Measurements from ENCODE around the gene LAMB4. TPM values are rescaled to one million over a fixed set of nuclear protein-coding genes. Genes with fewer than 3 reads are reported as not detected.

Gene LAMB4
- total RNA-seq, 2 experiments from 2014 or later, result not detected

- no peak overlapping the region for H2AFZ ChIP-seq (ENCODE audit: low read length)
- no peaks in the 10 kb centered on the region for H3K4me1 ChIP-seq (ENCODE audit: insufficient read depth, low read length, poor library complexity, severe bottlenecking)
- no peaks in the 10 kb centered on the region for H3K9me2 ChIP-seq (ENCODE audit: insufficient read depth, low read length)
- H3K27ac ChIP-seq (ENCODE audit: low read depth, low read length, poor library complexity, severe bottlenecking), result no peak overlapping the region
- intact Hi-C loops (cut with micrococcal nuclease; ENCODE audit: unreplicated experiment), result no loop called here
- H4K20me1 ChIP-seq (ENCODE audit: insufficient read depth, low read length), result no peaks in the 10 kb centered on the region
- CTCF ChIA-PET (ENCODE audit: unreplicated experiment), result no interaction called here
- TF ChIP-seq, protein P1, sequence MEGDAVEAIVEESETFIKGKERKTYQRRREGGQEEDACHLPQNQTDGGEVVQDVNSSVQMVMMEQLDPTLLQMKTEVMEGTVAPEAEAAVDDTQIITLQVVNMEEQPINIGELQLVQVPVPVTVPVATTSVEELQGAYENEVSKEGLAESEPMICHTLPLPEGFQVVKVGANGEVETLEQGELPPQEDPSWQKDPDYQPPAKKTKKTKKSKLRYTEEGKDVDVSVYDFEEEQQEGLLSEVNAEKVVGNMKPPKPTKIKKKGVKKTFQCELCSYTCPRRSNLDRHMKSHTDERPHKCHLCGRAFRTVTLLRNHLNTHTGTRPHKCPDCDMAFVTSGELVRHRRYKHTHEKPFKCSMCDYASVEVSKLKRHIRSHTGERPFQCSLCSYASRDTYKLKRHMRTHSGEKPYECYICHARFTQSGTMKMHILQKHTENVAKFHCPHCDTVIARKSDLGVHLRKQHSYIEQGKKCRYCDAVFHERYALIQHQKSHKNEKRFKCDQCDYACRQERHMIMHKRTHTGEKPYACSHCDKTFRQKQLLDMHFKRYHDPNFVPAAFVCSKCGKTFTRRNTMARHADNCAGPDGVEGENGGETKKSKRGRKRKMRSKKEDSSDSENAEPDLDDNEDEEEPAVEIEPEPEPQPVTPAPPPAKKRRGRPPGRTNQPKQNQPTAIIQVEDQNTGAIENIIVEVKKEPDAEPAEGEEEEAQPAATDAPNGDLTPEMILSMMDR (conservative IDR thresholded peaks at IDR 0.05; ENCODE audit: low read length), result no peak
- TF ChIP-seq EZH2phosphoT487 (IDR thresholded peaks at IDR 0.05; ENCODE audit: borderline replicate concordance, low read depth, low read length), result no peak
- BruUV-seq (replicated peaks), result no TSS peak
- H3K9me3 ChIP-seq (ENCODE audit: low read length), result no peaks in the 10 kb centered on the region
- H3K79me2 ChIP-seq (ENCODE audit: insufficient read depth, low read depth, low read length), result no peaks in the 10 kb centered on the region
- no peak overlapping the region for H3K4me2 ChIP-seq (ENCODE audit: low read length)
- no peak for DNase-seq (ENCODE audit: low spot score)
- POLR2A ChIA-PET, result interaction anchor here (0.7 kb wide), 1 partner anchor 73 kb away, joined by 3 read pairs; no protein-coding TSS in a partner anchor
- H3K4me3 ChIP-seq (ENCODE audit: low read depth, low read length, poor library complexity, severe bottlenecking), result no peak overlapping the region
- H3K36me3 ChIP-seq (ENCODE audit: insufficient read depth, low read length), result no peaks in the 10 kb centered on the region
Observed at GRCh38 chr7:107994421-107995030, 135.6 kb downstream of the LAMB4 start.

DNA sequence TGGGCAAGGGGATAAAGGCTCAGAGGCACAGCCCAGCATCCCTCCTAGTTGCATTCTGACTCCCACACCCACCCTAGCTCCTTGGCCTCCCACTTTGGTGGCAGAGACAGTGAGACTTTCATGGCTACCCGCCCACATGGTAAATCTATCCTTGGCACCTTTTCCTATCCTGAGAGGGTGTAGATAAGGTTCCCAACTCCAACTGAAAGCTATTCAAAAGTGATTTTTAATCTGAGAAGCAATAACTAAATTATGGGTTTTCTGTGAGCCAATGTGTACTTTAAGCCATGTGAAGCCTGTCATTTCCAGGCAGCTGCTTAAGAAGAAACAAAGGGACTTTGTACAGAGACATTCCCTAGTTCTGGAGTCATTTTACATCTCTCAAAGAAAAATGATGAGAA, 136.3 kb downstream of the LAMB4 start:
- BruUV-seq (replicated peaks), result no TSS peak
- H3K27ac ChIP-seq (ENCODE audit: low read depth, low read length, poor library complexity, severe bottlenecking), result no peak overlapping the region
- no peaks in the 10 kb centered on the region for H3K9me2 ChIP-seq (ENCODE audit: insufficient read depth, low read length)
- H3K9me3 ChIP-seq (ENCODE audit: low read length), result no peaks in the 10 kb centered on the region
- DNase-seq (ENCODE audit: low spot score), result no peak
- H2AFZ ChIP-seq (ENCODE audit: low read length), result no peak overlapping the region
- no peaks in the 10 kb centered on the region for H4K20me1 ChIP-seq (ENCODE audit: insufficient read depth, low read length)
- no peak for TF ChIP-seq EZH2phosphoT487 (IDR thresholded peaks at IDR 0.05; ENCODE audit: borderline replicate concordance, low read depth, low read length)
- TF ChIP-seq, protein P1 (conservative IDR thresholded peaks at IDR 0.05; ENCODE audit: low read length), result no peak
- no peaks in the 10 kb centered on the region for H3K36me3 ChIP-seq (ENCODE audit: insufficient read depth, low read length)
- H3K4me1 ChIP-seq (ENCODE audit: insufficient read depth, low read length, poor library complexity, severe bottlenecking), result no peaks in the 10 kb centered on the region
- no peak overlapping the region for H3K4me2 ChIP-seq (ENCODE audit: low read length)
- POLR2A ChIA-PET, result interaction anchor here (0.7 kb wide), 1 partner anchor 74 kb away, joined by 3 read pairs; no protein-coding TSS in a partner anchor
- CTCF ChIA-PET (ENCODE audit: unreplicated experiment), result no interaction called here
- H3K79me2 ChIP-seq (ENCODE audit: insufficient read depth, low read depth, low read length), result no peaks in the 10 kb centered on the region
- intact Hi-C loops (cut with micrococcal nuclease; ENCODE audit: unreplicated experiment), result no loop called here
- no peak overlapping the region for H3K4me3 ChIP-seq (ENCODE audit: low read depth, low read length, poor library complexity, severe bottlenecking)

- Histone ChIP-seq H3K4me3 (ENCODE audit: low read depth, low read length, poor library complexity, severe bottlenecking) (no peak overlapping the region), H3K9me2 (ENCODE audit: insufficient read depth, low read length) (no peaks in the 10 kb centered on the region), H3K27ac (ENCODE audit: low read depth, low read length, poor library complexity, severe bottlenecking) (no peak overlapping the region), H3K36me3 (ENCODE audit: insufficient read depth, low read length) (no peaks in the 10 kb centered on the region), H3K9me3 (ENCODE audit: low read length) (no peaks in the 10 kb centered on the region), H2AFZ (ENCODE audit: low read length) (no peak overlapping the region), H3K4me2 (ENCODE audit: low read length) (no peak overlapping the region), H4K20me1 (ENCODE audit: insufficient read depth, low read length) (no peaks in the 10 kb centered on the region), H3K4me1 (ENCODE audit: insufficient read depth, low read length, poor library complexity, severe bottlenecking) (no peaks in the 10 kb centered on the region), H3K79me2 (ENCODE audit: insufficient read depth, low read depth, low read length) (no peaks in the 10 kb centered on the region)
- TF ChIP-seq, protein P1 (conservative IDR thresholded peaks at IDR 0.05; ENCODE audit: low read length), result no peak
- TF ChIP-seq EZH2phosphoT487 (IDR thresholded peaks at IDR 0.05; ENCODE audit: borderline replicate concordance, low read depth, low read length), result no peak
- ChIA-PET CTCF (ENCODE audit: unreplicated experiment) (no interaction called here), POLR2A (no interaction called here)
- no TSS peak for BruUV-seq (replicated peaks)
- intact Hi-C loops (cut with micrococcal nuclease; ENCODE audit: unreplicated experiment), result no loop called here
- no peak for DNase-seq (ENCODE audit: low spot score)
Observed at GRCh38 chr7:107989618-107990373, 140.4 kb downstream of the LAMB4 start.

Data from OCI-LY7 (cell line).